Measurements from ENCODE around the gene HECW1.
A peak's percentile ranks its signal among the peaks of the same experiment; 100 is the strongest.

Gene HECW1

GRCh38 chr7:43260980-43261878, 148.8 kb downstream of the HECW1 start:
- DNase-seq (ENCODE audit: low read depth in 3 of 3) = peak; percentile 47 to 55 (median 55)

- no peak for DNase-seq (ENCODE audit: low read depth in 3 of 3)
These were observed 152.7 kb downstream of the HECW1 start for GRCh38 chr7:43265139-43265538.

GRCh38 chr7:43273939-43274719, 161.7 kb downstream of the HECW1 start:
- no peak for DNase-seq (ENCODE audit: low read depth in 3 of 3)

- DNase-seq (ENCODE audit: low read depth in 3 of 3) = no peak
These were observed 162.3 kb downstream of the HECW1 start for GRCh38 chr7:43274752-43275151.

GRCh38 chr7:43276547-43276946, 164.1 kb downstream of the HECW1 start:
- no peak for DNase-seq (ENCODE audit: low read depth in 3 of 3)

- DNase-seq (ENCODE audit: low read depth in 3 of 3) = no peak
These were observed 165.7 kb downstream of the HECW1 start for GRCh38 chr7:43278088-43278644.

- DNase-seq (ENCODE audit: low read depth in 3 of 3) = no peak
These were observed 168.8 kb downstream of the HECW1 start for GRCh38 chr7:43281268-43281667.

GRCh38 chr7:43283706-43284105, 171.3 kb downstream of the HECW1 start:
- DNase-seq (ENCODE audit: low read depth in 3 of 3) = no peak

- DNase-seq (ENCODE audit: low read depth in 3 of 3) = no peak
These were observed 177.4 kb downstream of the HECW1 start for GRCh38 chr7:43289826-43290225.

- no peak for DNase-seq (ENCODE audit: low read depth in 3 of 3)
These were observed 178.5 kb downstream of the HECW1 start for GRCh38 chr7:43290978-43291377.

GRCh38 chr7:43291789-43292188, 179.3 kb downstream of the HECW1 start:
- no peak for DNase-seq (ENCODE audit: low read depth in 3 of 3)

- no peak for DNase-seq (ENCODE audit: low read depth in 3 of 3)
These were observed 179.9 kb downstream of the HECW1 start for GRCh38 chr7:43292384-43292783.

- no peak for DNase-seq (ENCODE audit: low read depth in 3 of 3)
These were observed 181.7 kb downstream of the HECW1 start for GRCh38 chr7:43294080-43294630.

- no peak for DNase-seq (ENCODE audit: low read depth in 3 of 3)
These were observed 183.0 kb downstream of the HECW1 start for GRCh38 chr7:43295429-43295828.

GRCh38 chr7:43296306-43296705, 183.9 kb downstream of the HECW1 start:
- DNase-seq (ENCODE audit: low read depth in 3 of 3) = no peak

GRCh38 chr7:43298617-43299016, 186.2 kb downstream of the HECW1 start:
- DNase-seq (ENCODE audit: low read depth in 3 of 3) = no peak

- no peak for DNase-seq (ENCODE audit: low read depth in 3 of 3)
These were observed 187.7 kb downstream of the HECW1 start for GRCh38 chr7:43300121-43300520.

GRCh38 chr7:43302211-43302711, 189.8 kb downstream of the HECW1 start:
- DNase-seq (ENCODE audit: low read depth in 3 of 3) = peak in 1 of 3 experiments; percentile 9

- no peak for DNase-seq (ENCODE audit: low read depth in 3 of 3)
These were observed 190.5 kb downstream of the HECW1 start for GRCh38 chr7:43302773-43303460.

- DNase-seq (ENCODE audit: low read depth in 3 of 3) = peak; percentile 34 to 67 (median 35)
These were observed 191.3 kb downstream of the HECW1 start for GRCh38 chr7:43303740-43304241.

- DNase-seq (ENCODE audit: low read depth in 3 of 3) = no peak
These were observed 194.0 kb downstream of the HECW1 start for GRCh38 chr7:43306404-43306803.
